Endothelial cell of umbilical vein (primary cell): Measurements from ENCODE around the gene MLYCD. TPM values are rescaled to one million over a fixed set of nuclear protein-coding genes. Genes with fewer than 3 reads are reported as not detected.

Source experiments
- BruUV-seq: library from RNA; stranded (reverse); fragments of 400-500 nt; replicated peaks from 2 replicates; lab custom pipeline; 2021; lab: Mats Ljungman, UMichigan
- CTCF ChIA-PET: fragments of 300-600, 350-600 bp; sonication (Branson Sonifier 250); formaldehyde crosslinking; loops from one replicate; lab custom pipeline; 2021; ENCODE audit warnings: antibody characterized with exemption, inconsistent platforms; lab: Charles Lee
- POLR2A ChIA-PET: fragments of 300-600, 350-600 bp; sonication (Branson Sonifier 250); formaldehyde crosslinking; loops from one replicate; lab custom pipeline; 2021; ENCODE audit warnings: antibody characterized with exemption, inconsistent platforms; lab: Charles Lee
- DNase-seq: peaks from one replicate; pipeline ENCODE4 v3.0.0-alpha.2; 2011; ENCODE audit warnings: low read depth, low spot score
- FAIRE-seq: peaks from 2 replicates; lab custom pipeline; 2011; peaks lifted over from hg19 to GRCh38; lab: Jason Lieb, UNC
- H2AFZ ChIP-seq: 2 replicates; pipeline ENCODE4 v1.6.0; 2012; ENCODE audit warnings: low read depth, low read length, control low read depth, inconsistent platforms
- H3K27ac ChIP-seq: 2 replicates; pipeline ENCODE4 v1.5.1; 2011; ENCODE audit warnings: low read depth, mild to moderate bottlenecking, control low read depth, low read length, moderate library complexity; ENCODE audit not compliant: insufficient read depth
- H3K27me3 ChIP-seq, 2 experiments: 2 replicates each; pipeline versions ENCODE4 v1.6.0 to v1.6.1; 2011; ENCODE audit warnings: low read length in 2 of 2, mixed read lengths in 1 of 2; ENCODE audit not compliant: control insufficient read depth in 2 of 2, insufficient read depth in 2 of 2
- H3K36me3 ChIP-seq, 2 experiments: 2 replicates in 1 of 2; 3 replicates in 1 of 2; pipeline ENCODE4 v1.5.1; 2011; ENCODE audit warnings: low read length in 2 of 2, mild to moderate bottlenecking in 1 of 2, moderate library complexity in 1 of 2; ENCODE audit not compliant: control insufficient read depth in 2 of 2, insufficient read depth in 2 of 2; ENCODE audit errors: extremely low read depth in 1 of 2
- H3K4me1 ChIP-seq: 3 replicates; pipeline ENCODE4 v1.5.1; 2011; ENCODE audit warnings: mild to moderate bottlenecking, low read length; ENCODE audit not compliant: control insufficient read depth, insufficient read depth; ENCODE audit errors: extremely low read depth
- H3K4me2 ChIP-seq: 2 replicates; pipeline ENCODE4 v1.6.1; 2011; ENCODE audit warnings: low read length, control low read depth, mixed read lengths; ENCODE audit not compliant: insufficient read depth
- H3K4me3 ChIP-seq, 3 experiments: fragments of 200-600 bp in 1 of 3; sonication (generic), shearing (Covaris generic) in 1 of 3; replicated peaks in 1 of 3; 2 replicates each; pipeline ENCODE4 v1.5.1; 2011 to 2016; ENCODE audit warnings: control low read depth in 3 of 3, low read length in 3 of 3, mild to moderate bottlenecking in 2 of 3, inconsistent platforms in 1 of 3, low read depth in 1 of 3, moderate library complexity in 1 of 3; ENCODE audit not compliant: insufficient read depth in 1 of 3
- H3K79me2 ChIP-seq: 2 replicates; pipeline ENCODE4 v1.6.0; 2012; ENCODE audit warnings: low read length, inconsistent platforms; ENCODE audit not compliant: control insufficient read depth, insufficient read depth
- H3K9ac ChIP-seq: replicated peaks from 2 replicates; pipeline ENCODE3; 2011; ENCODE audit warnings: low read length, control low read depth; ENCODE audit not compliant: insufficient read depth; ENCODE audit errors: extremely low read depth
- H3K9me1 ChIP-seq: replicated peaks from 3 replicates; pipeline ENCODE4 v1.6.0; 2011; ENCODE audit warnings: mild to moderate bottlenecking, low read length; ENCODE audit not compliant: control insufficient read depth, insufficient read depth; ENCODE audit errors: extremely low read depth
- H3K9me3 ChIP-seq: replicated peaks from 2 replicates; pipeline ENCODE4 v1.5.1; 2012; ENCODE audit warnings: low read length, inconsistent platforms; ENCODE audit not compliant: control insufficient read depth, insufficient read depth
- H4K20me1 ChIP-seq: replicated peaks from 2 replicates; pipeline ENCODE3; 2011; ENCODE audit warnings: mild to moderate bottlenecking, low read length; ENCODE audit not compliant: control insufficient read depth, insufficient read depth; ENCODE audit errors: extremely low read depth
- EZH2 ChIP-seq: IDR thresholded peaks from 2 replicates; pipeline ENCODE4 v1.6.1; 2012; ENCODE audit warnings: borderline replicate concordance, low read depth, mild to moderate bottlenecking, moderate library complexity, low read length, inconsistent platforms; ENCODE audit not compliant: severe bottlenecking
- FOS ChIP-seq: IDR thresholded peaks from 2 replicates; pipeline ENCODE4 v1.6.1; 2011; ENCODE audit warnings: mild to moderate bottlenecking, low read length, moderate library complexity, borderline replicate concordance; ENCODE audit not compliant: insufficient read depth
- GATA2 ChIP-seq: IDR thresholded peaks from 2 replicates; pipeline ENCODE4 v1.7.0; 2011; ENCODE audit warnings: low read depth, mild to moderate bottlenecking, moderate library complexity, mixed read lengths, low read length; ENCODE audit not compliant: insufficient read length, insufficient read depth
- JUN ChIP-seq: IDR thresholded peaks from 2 replicates; pipeline ENCODE4 v1.6.1; 2011; ENCODE audit warnings: borderline replicate concordance, low read depth; ENCODE audit not compliant: insufficient read length, insufficient read depth
- MAX ChIP-seq: IDR thresholded peaks from 2 replicates; pipeline ENCODE4 v1.6.1; 2011; ENCODE audit not compliant: insufficient read depth, insufficient read length
- MYC ChIP-seq: IDR thresholded peaks from one replicate; pipeline ENCODE4 v1.6.1; 2011; ENCODE audit warnings: mild to moderate bottlenecking, low read depth, low read length
- POLR2A ChIP-seq: IDR thresholded peaks from 2 replicates; pipeline ENCODE4 v1.6.1; 2012; ENCODE audit warnings: low read depth, mild to moderate bottlenecking, control low read depth, low read length
- POLR2AphosphoS5 ChIP-seq: IDR thresholded peaks from 2 replicates; pipeline ENCODE4 v1.6.1; 2012; ENCODE audit warnings: low read depth, mild to moderate bottlenecking, control low read depth, low read length, moderate library complexity; ENCODE audit not compliant: insufficient read depth
- dilution Hi-C: fragments of 300-500 bp; cut with MboI; formaldehyde crosslinking; loops from one replicate; pipeline ENCODE4 v1.15.0; 2019; ENCODE audit warnings: low sequenced_read_pairs; ENCODE audit not compliant: extremely low pct_ligation_motif_present
- intact Hi-C: fragments of 100-400 bp; cut with micrococcal nuclease; formaldehyde crosslinking; loops from one replicate; pipeline ENCODE4 v1.10.0; 2022
- polyA plus RNA-seq, 4 experiments: library from polyadenylated mRNA; depleted of rRNA in 3 of 4; stranded (reverse) in 3 of 4; unstranded in 1 of 4; fragments of >200 nt; gene quantifications; 2 replicates each; pipeline versions ENCODE4 v1.2.1 to v1.2.3, GENCODE V29; 2011 to 2012; ENCODE audit warnings: missing spikeins in 1 of 4
- total RNA-seq: library from RNA; stranded (reverse); gene quantifications from 2 replicates; pipeline ENCODE4 v1.2.3, GENCODE V29; 2021
- TF ChIP-seq, protein P1 (sequence below), 2 donors: IDR thresholded peaks; 1 replicate in 1 of 2; 2 replicates in 1 of 2; pipeline ENCODE4 v1.5.1; 2011; ENCODE audit warnings: low read length in 2 of 2, mild to moderate bottlenecking in 2 of 2, moderate library complexity in 2 of 2, control low read depth in 1 of 2, inconsistent platforms in 1 of 2, low read depth in 1 of 2; ENCODE audit not compliant: insufficient read depth in 1 of 2; ENCODE audit errors: extremely low read depth in 1 of 2

The MLYCD gene
- total and polyA plus RNA-seq, 2 donors (not counting 3 experiments of a cell fraction or from before 2014, with no cell fraction given): 2.0 to 3.4 TPM

- FAIRE-seq: no peak
- Histone ChIP-seq H3K27ac (no peak overlapping the region), H3K9me3 (no peaks in the 10 kb centered on the region), H2AFZ (no peak overlapping the region), H3K79me2 (peaks cover 1% of the 10 kb centered on the region), H3K4me1 (peaks cover under 1% of the 10 kb centered on the region), H3K36me3 (peaks cover 4 to 6% of the 10 kb centered on the region in 2 experiments), H3K27me3 (no peaks in the 10 kb centered on the region), H4K20me1 (no peaks in the 10 kb centered on the region), H3K9me1 (no peaks in the 10 kb centered on the region), H3K9ac (no peak overlapping the region), H3K4me2 (no peak overlapping the region), H3K4me3 (no peak overlapping the region)
- TF ChIP-seq GATA2: no peak
- TF ChIP-seq POLR2AphosphoS5: no peak
- no peak for TF ChIP-seq MYC
- TF ChIP-seq EZH2: no peak
- no peak for TF ChIP-seq FOS
- TF ChIP-seq MAX: no peak
- no peak for TF ChIP-seq JUN
- TF ChIP-seq, protein P1, sequence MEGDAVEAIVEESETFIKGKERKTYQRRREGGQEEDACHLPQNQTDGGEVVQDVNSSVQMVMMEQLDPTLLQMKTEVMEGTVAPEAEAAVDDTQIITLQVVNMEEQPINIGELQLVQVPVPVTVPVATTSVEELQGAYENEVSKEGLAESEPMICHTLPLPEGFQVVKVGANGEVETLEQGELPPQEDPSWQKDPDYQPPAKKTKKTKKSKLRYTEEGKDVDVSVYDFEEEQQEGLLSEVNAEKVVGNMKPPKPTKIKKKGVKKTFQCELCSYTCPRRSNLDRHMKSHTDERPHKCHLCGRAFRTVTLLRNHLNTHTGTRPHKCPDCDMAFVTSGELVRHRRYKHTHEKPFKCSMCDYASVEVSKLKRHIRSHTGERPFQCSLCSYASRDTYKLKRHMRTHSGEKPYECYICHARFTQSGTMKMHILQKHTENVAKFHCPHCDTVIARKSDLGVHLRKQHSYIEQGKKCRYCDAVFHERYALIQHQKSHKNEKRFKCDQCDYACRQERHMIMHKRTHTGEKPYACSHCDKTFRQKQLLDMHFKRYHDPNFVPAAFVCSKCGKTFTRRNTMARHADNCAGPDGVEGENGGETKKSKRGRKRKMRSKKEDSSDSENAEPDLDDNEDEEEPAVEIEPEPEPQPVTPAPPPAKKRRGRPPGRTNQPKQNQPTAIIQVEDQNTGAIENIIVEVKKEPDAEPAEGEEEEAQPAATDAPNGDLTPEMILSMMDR (IDR thresholded peaks at IDR 0.05; ENCODE audit: extremely low read depth in 1 of 2, insufficient read depth in 1 of 2, low read depth in 1 of 2, low read length in 2 of 2): no peak
- no peak for TF ChIP-seq POLR2A
- no peak for DNase-seq
- dilution Hi-C loops: no loop called here
- BruUV-seq: no TSS peak
- POLR2A ChIA-PET: interaction anchor here (0.6 kb wide), 1 partner anchor 86 kb away, joined by 3 read pairs; no protein-coding TSS in a partner anchor
- CTCF ChIA-PET: interaction anchor here (0.9 kb wide), 1 partner anchor 106 kb away, joined by 3 read pairs; no protein-coding TSS in a partner anchor
- intact Hi-C loops: loop anchor here (5.0 to 10.0 kb wide), 2 partner anchors 82 to 345 kb away; partner anchors contain the start of gene SLC38A8
Measured at GRCh38 chr16:83959656-83960434, 60.9 kb downstream of the MLYCD start.
